ENCODE measurements around the gene PFN1.
A peak's percentile ranks its signal among the peaks of the same experiment; 100 is the strongest.
"Not testable (repeated sequence)": the region's sequence is repeated elsewhere in the genome, so short reads cannot be mapped to it uniquely, and the experiment has no call there.

The PFN1 gene

DNA sequence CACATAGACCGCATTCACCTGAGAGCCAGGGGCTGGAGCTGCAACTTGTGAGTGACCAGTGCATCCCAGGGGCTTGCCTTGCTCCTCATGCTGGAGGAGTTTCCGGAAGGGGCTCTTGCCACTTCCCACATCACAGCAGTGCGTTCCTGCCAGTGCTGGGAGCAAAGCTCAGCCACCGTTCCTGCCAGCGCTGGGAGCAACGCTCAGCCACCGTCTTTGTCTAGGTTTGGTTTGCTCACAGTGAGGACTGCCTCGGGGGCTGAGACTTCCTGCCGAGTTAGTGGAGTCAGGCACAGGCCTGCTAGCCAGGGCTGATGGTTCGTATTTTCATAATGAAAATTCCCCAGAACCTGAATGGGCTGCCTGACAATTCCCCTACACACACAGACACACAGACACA lies 40.0 kb downstream of the PFN1 start:
- no peaks in the 10 kb centered on the region for H3K36me3 ChIP-seq (replicated peaks)
- in situ Hi-C loops (cut with MboI; ENCODE audit: low sequenced_read_pairs), result no loop called here
- DNase-seq (ENCODE audit: low spot score in 2 of 2), result no peak
- no peak overlapping the region for H3K4me3 ChIP-seq
- no peaks in the 10 kb centered on the region for H3K4me1 ChIP-seq
- no peaks in the 10 kb centered on the region for H3K27me3 ChIP-seq (ENCODE audit: low read depth)
- H3K9me3 ChIP-seq, result no peaks in the 10 kb centered on the region

DNA sequence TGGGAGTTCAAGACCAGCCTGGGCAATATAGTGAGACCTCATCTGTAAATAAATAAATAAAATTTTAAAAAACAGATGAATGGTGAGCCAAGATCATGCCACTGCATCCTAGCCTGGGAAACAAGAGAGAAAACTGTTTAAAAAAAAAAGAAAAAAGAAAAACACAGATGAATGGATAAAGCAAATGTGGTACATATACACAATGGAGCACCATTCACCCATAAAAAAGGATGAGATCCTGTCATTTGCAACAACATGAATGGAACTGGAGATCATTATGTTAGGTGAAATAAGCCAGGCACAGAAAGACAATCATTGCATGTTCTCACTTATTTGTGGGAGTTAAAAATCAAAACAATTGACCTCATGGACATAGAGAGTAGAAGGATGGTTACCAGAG lies 41.7 kb downstream of the PFN1 start:
- in situ Hi-C loops (cut with MboI; ENCODE audit: low sequenced_read_pairs); H3K9me3 ChIP-seq; H3K4me3 ChIP-seq; H3K27me3 ChIP-seq (ENCODE audit: low read depth); DNase-seq (ENCODE audit: low spot score in 2 of 2); H3K36me3 ChIP-seq (replicated peaks); H3K4me1 ChIP-seq: not testable (repeated sequence)

DNA sequence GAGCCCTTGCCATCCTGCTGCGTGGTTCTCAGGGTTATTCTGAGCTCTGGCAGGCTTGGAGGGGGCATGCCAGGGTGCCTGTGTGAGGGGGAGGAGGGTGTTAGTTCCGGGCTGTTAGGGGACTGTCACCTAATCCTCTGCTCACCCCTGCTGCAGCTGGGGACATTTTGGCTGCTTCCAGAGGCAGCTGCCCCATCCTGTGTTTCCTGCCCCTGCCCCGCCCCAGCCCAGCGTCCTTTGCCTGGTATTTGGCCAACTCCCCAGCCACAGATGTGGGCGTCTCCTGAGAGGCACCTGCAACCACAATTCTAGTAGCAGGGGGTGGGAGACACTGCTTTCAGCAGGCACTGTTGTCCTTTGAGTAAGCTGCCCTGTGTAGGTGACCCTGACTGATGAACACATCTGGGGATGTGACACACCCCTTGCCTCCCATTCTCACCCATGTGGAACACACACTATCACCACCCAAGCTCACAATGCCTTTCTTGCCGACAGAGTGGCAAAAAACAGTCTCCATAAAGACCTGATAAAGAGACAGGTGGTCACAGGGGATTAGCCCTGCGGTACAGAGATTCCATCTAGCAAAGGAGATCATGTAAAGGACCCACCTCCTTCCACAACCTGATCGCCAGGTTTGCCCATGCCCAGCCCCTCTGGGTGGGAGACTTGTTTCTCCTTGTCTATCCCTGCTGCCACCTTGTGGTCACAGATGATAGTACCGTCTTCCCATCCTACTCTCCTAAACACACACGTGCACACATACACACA lies 45.1 kb downstream of the PFN1 start, which contains the start of gene CHRNE:
Gene CHRNE (minus strand): TSS at position 48 of the 768 bp plus-strand sequence. CDS start 35 bp downstream, at position 13.
- in situ Hi-C loops (cut with MboI; ENCODE audit: low sequenced_read_pairs), result no loop called here
- Histone ChIP-seq H3K4me1 (no peaks in the 10 kb centered on the region), H3K27me3 (ENCODE audit: low read depth) (no peaks in the 10 kb centered on the region), H3K36me3 (replicated peaks) (no peaks in the 10 kb centered on the region; the same call in 1 of the 2 replicates), H3K9me3 (no peaks in the 10 kb centered on the region), H3K4me3 (no peak within 1 kb of the TSS)
- DNase-seq (ENCODE audit: low spot score in 2 of 2), result peak; percentile 63 to 90

DNA sequence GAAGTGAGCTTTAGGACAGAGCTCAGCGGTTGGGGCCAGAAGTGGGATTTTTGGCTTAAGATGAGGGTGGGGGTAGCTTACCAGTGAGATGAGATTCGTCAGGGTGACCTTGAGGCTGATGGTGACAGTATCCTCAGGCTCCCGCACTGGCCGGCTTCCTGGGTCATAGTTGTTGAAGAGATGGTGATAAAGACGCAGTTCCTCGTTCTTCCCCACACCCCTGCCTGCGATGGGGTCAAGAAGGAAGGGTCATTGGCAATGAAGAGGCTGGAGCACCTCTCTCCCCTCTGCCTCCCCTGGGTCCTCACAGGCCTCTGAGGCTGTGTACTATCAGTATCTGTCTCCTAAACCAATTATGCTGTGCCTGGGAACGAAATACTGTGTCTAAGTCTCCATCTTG lies 45.8 kb downstream of the PFN1 start:
- no peaks in the 10 kb centered on the region for H3K27me3 ChIP-seq (ENCODE audit: low read depth)
- H3K36me3 ChIP-seq (replicated peaks), result no peaks in the 10 kb centered on the region; the same call in 1 of the 2 replicates
- no peak for DNase-seq (ENCODE audit: low spot score in 2 of 2)
- in situ Hi-C loops (cut with MboI; ENCODE audit: low sequenced_read_pairs), result no loop called here
- no peak overlapping the region for H3K4me3 ChIP-seq
- no peaks in the 10 kb centered on the region for H3K4me1 ChIP-seq
- H3K9me3 ChIP-seq, result no peaks in the 10 kb centered on the region

DNA sequence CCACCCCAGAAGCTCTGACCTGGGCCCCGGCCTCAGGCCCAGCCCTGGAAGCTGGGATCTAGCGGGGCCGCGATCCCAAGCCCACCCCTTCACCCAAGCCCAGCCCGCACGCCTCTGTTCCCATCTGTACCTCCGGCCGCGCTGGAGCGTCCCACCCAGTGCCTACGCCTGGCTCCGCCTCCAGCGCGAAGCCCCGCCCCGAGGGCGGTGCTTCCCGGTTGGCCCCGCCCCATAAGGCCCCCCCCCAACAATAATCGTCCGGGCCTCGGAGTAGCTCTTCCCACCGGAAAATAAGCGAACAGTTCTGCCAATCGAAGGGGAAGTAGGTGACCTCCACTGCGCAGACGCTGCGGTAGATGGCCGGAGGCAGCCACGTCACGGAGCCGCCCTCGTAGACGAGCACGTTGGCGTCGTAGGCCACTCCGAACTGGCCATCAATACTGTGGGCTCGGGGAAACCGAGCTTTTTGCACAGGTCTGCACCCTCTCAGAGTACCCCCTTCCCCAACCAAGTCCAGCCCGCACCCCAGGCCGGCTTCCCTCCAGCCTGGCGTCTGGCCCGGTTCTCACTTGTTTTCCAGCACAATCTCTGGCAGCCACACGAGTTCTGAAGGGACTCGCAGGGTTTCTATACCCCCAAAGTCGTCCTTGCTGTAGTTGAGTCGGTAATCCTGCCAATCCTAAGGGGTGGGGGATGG lies 46.5 kb downstream of the PFN1 start:
- H3K9me3 ChIP-seq, result no peaks in the 10 kb centered on the region
- in situ Hi-C loops (cut with MboI; ENCODE audit: low sequenced_read_pairs), result no loop called here
- DNase-seq (ENCODE audit: low spot score in 2 of 2), result no peak
- no peaks in the 10 kb centered on the region for H3K4me1 ChIP-seq
- no peaks in the 10 kb centered on the region for H3K27me3 ChIP-seq (ENCODE audit: low read depth)
- H3K4me3 ChIP-seq, result no peak overlapping the region
- no peaks in the 10 kb centered on the region; the same call in 1 of the 2 replicates for H3K36me3 ChIP-seq (replicated peaks)

DNA sequence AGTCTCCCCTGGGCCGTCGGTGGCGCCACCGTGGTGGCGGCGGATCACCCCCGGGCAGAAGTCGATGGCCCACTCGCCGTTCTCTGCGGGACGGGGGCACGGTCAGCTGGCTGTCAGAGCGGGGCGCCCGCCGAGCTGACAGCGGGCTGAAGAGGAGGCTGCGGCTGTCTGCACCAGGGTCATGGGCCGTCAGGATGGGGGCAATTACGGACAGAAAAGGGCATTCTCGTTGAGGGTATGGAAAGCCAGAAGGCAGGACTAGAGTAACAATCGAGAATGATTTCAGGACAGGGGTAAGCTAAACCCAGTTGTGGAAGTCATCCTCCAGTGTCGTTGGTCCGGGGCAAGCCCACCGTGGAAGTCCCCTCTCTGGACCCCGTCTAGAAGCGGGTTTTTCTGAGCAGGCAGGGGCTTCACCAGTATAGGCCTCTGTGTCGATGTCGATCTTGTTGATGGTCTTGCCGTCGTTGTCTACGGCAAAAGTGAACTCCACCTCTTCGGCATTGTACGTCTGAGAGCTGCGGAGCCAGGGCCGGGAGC lies 47.2 kb downstream of the PFN1 start:
- Histone ChIP-seq H3K9me3 (no peaks in the 10 kb centered on the region), H3K4me3 (no peak overlapping the region), H3K4me1 (no peaks in the 10 kb centered on the region), H3K36me3 (replicated peaks) (peaks cover 6% of the 10 kb centered on the region), H3K27me3 (ENCODE audit: low read depth) (no peaks in the 10 kb centered on the region)
- DNase-seq (ENCODE audit: low spot score in 2 of 2), result no peak
- in situ Hi-C loops (cut with MboI; ENCODE audit: low sequenced_read_pairs), result no loop called here

DNA sequence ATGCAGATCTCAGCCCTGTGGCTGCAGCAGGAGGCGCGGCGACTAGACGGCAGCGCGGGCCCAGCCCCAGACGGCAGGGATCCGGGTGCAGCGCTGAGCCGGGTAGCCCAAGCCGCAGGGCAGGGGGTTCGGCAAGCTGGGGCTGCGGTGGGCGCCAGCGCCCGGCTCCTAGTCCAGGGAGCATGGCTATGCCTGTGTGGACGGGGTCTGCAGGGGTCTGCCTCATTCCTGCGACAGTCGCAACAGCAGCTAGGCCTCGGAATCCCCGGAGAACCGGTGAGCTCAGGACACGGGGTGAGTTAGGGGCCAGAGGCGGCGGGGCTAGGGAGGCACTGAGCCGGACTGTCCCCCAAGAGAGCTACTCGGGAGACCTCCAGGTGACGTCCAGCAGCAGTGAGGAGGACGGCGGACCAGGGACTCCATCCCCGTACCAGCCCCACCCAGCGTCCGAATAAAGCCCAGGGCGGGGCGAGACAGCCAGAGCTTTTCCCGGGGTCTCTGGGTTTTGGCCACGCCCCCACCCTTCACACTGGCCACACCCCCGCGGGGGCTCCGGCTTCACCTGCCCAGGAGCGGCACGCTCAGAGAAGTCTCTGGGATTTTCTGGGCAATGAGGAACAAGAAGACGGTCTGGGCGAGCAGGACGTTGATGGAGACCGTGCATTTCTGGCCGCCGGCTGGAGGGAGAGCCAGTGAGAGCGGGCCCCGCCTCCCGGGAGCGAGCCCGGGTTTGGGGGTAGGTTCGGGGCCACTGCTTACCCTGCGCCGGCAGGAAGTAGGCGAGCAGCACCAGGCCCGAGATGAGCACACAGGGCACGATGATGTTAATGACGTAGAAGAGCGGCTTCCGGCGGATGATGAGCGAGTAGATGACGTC lies 47.9 kb downstream of the PFN1 start:
- Histone ChIP-seq H3K9me3 (no peaks in the 10 kb centered on the region), H3K4me3 (no peak overlapping the region), H3K4me1 (no peaks in the 10 kb centered on the region), H3K36me3 (replicated peaks) (peaks cover 13% of the 10 kb centered on the region), H3K27me3 (ENCODE audit: low read depth) (no peaks in the 10 kb centered on the region)
- DNase-seq (ENCODE audit: low spot score in 2 of 2), result no peak
- in situ Hi-C loops (cut with MboI; ENCODE audit: low sequenced_read_pairs), result no loop called here

DNA sequence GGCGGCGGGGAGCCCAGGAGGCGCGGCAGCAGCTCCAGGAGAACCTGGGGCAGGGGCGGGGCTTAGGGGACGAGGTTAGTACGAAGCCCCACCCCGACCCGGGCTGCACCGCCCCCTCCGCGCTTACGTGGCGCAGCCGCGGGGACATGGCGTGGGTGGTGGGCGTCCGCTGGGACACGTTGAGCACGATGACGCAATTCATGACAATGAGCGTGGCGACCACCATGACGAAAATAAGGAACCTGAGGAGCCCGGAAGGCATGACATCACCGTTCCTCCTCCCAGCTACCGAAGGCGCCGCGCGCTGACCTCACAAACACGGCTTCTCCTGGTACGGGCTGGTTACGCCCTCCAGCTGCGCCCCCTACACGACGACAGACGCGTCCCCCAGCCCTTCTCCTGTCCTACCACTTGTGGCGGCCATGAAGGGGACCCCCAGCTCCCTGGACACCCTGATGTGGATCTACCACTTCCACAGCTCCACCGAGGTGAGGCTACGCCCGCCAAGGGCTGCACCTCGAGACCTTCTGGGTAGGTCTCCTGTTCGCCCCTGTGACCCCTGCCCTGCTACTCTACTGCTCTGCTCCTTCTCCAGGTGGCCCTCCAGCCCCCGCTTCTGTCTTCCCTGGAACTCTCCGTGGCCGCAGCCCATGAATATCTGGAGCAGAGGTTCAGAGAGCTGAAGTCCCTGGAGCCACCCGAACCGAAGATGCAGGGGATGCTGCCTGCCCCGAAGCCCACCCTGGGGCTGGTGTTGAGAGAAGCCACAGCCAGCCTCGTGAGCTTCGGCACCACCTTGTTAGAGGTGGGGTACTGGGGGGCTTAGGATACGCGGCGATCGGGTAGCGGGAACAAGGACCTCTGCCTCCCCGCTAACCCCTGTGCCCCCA lies 48.7 kb downstream of the PFN1 start, which contains the start of gene C17orf107:
Gene C17orf107 (plus strand): TSS at position 196 of the 890 bp plus-strand sequence. CDS start 227 bp downstream, at position 423.
- Histone ChIP-seq H3K36me3 (replicated peaks) (peaks cover 21% of the 10 kb centered on the region), H3K4me3 (no peak within 1 kb of the TSS), H3K9me3 (no peaks in the 10 kb centered on the region), H3K27me3 (ENCODE audit: low read depth) (no peaks in the 10 kb centered on the region), H3K4me1 (no peaks in the 10 kb centered on the region)
- in situ Hi-C loops (cut with MboI; ENCODE audit: low sequenced_read_pairs), result no loop called here
- DNase-seq (ENCODE audit: low spot score in 2 of 2), result no peak

DNA sequence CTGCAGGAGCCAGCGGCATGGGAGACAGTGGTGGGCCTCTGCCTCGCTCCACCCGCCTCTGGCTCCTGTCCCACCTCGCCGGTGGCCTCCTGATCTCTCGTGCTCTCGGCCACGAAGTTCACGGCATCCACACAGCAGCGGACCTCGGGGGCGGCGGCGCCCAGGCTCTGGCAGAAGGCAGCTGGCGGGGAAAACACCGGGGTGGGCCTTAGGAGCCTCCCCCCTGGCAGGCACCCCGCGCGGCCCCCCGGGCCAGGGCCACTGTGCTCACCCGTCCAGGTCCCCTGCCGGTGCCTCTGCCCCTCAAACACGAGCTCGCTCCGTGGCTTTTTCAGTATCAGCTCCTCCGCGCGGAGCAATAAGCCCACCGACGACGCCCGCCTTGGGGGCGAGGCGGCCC lies 49.4 kb downstream of the PFN1 start:
- DNase-seq (ENCODE audit: low spot score in 2 of 2), result no peak
- in situ Hi-C loops (cut with MboI; ENCODE audit: low sequenced_read_pairs), result no loop called here
- Histone ChIP-seq H3K27me3 (ENCODE audit: low read depth) (no peaks in the 10 kb centered on the region), H3K4me3 (no peak overlapping the region), H3K36me3 (replicated peaks) (peaks cover 21% of the 10 kb centered on the region), H3K4me1 (no peaks in the 10 kb centered on the region), H3K9me3 (no peaks in the 10 kb centered on the region)

DNA sequence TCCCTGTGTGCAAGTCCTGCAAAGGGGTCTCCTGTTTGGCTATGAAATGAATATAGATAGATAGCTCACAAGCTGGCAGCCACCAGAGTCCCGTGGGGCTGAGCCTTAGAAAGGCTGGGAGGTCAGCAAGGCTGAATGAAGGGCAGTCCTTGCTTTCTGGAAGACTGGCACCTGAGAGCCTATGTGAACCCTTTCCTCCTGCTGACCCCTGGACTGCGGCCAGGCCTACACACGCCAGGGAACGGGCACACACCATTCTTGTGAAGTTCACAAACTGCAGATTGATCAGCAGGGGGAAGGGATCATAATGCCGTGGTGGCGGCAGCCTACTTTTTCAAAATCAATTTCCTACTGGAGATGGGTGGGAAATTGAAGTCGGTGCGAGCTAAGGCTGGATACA lies 50.0 kb downstream of the PFN1 start:
- H3K4me3 ChIP-seq, result no peak overlapping the region
- no peak for DNase-seq (ENCODE audit: low spot score in 2 of 2)
- H3K4me1 ChIP-seq, result no peaks in the 10 kb centered on the region
- no peaks in the 10 kb centered on the region for H3K9me3 ChIP-seq
- H3K36me3 ChIP-seq (replicated peaks), result peaks cover 21% of the 10 kb centered on the region
- in situ Hi-C loops (cut with MboI; ENCODE audit: low sequenced_read_pairs), result no loop called here
- H3K27me3 ChIP-seq (ENCODE audit: low read depth), result no peaks in the 10 kb centered on the region

DNA sequence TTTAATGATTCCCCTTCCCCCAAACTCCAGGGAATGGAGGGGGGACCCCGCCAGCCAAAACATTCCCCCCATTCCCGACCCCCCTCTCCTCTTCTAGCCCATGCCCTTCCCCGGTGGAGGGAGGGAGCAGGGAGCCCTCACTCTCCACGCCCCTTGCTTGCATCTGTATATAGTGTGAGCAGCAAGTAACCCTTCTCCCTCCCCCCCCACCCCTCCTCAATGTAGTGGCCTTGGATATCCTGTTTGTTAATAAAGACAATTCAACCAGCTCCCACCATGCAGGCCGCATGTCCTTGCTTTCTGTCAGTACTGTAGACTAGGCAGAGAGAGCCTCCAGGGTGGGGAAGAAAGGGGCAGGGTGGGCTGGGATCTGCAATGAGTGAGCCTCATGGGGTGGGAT lies 50.5 kb downstream of the PFN1 start:
- no peak overlapping the region for H3K4me3 ChIP-seq
- peaks cover 22% of the 10 kb centered on the region for H3K36me3 ChIP-seq (replicated peaks)
- no peaks in the 10 kb centered on the region for H3K4me1 ChIP-seq
- in situ Hi-C loops (cut with MboI; ENCODE audit: low sequenced_read_pairs), result no loop called here
- H3K9me3 ChIP-seq, result no peaks in the 10 kb centered on the region
- no peak for DNase-seq (ENCODE audit: low spot score in 2 of 2)
- no peaks in the 10 kb centered on the region for H3K27me3 ChIP-seq (ENCODE audit: low read depth)

DNA sequence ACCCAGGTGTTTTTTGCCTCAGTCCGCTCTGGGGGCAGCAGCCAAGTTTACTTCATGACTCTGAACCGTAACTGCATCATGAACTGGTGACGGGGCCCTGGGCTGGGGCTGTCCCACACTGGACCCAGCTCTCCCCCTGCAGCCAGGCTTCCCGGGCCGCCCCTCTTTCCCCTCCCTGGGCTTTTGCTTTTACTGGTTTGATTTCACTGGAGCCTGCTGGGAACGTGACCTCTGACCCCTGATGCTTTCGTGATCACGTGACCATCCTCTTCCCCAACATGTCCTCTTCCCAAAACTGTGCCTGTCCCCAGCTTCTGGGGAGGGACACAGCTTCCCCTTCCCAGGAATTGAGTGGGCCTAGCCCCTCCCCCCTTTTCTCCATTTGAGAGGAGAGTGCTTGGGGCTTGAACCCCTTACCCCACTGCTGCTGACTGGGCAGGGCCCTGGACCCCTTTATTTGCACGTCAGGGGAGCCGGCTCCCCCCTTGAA lies 51.1 kb downstream of the PFN1 start:
- H3K36me3 ChIP-seq (replicated peaks), result peaks cover 27% of the 10 kb centered on the region
- H3K9me3 ChIP-seq, result no peaks in the 10 kb centered on the region
- no peak for DNase-seq (ENCODE audit: low spot score in 2 of 2)
- no peaks in the 10 kb centered on the region for H3K27me3 ChIP-seq (ENCODE audit: low read depth)
- H3K4me1 ChIP-seq, result no peaks in the 10 kb centered on the region
- in situ Hi-C loops (cut with MboI; ENCODE audit: low sequenced_read_pairs), result no loop called here
- H3K4me3 ChIP-seq, result no peak overlapping the region
